HG02981 (cell line): ENCODE results near the gene MSL3B.

Experiments used
- ATAC-seq: cut with Tn5 transposase; IDR thresholded peaks from one replicate; pipeline ENCODE4 v1.9.1; 2021; ENCODE audit warnings: mild to moderate bottlenecking, moderate library complexity; ENCODE audit not compliant: unreplicated experiment

MSL3B gene

DNA sequence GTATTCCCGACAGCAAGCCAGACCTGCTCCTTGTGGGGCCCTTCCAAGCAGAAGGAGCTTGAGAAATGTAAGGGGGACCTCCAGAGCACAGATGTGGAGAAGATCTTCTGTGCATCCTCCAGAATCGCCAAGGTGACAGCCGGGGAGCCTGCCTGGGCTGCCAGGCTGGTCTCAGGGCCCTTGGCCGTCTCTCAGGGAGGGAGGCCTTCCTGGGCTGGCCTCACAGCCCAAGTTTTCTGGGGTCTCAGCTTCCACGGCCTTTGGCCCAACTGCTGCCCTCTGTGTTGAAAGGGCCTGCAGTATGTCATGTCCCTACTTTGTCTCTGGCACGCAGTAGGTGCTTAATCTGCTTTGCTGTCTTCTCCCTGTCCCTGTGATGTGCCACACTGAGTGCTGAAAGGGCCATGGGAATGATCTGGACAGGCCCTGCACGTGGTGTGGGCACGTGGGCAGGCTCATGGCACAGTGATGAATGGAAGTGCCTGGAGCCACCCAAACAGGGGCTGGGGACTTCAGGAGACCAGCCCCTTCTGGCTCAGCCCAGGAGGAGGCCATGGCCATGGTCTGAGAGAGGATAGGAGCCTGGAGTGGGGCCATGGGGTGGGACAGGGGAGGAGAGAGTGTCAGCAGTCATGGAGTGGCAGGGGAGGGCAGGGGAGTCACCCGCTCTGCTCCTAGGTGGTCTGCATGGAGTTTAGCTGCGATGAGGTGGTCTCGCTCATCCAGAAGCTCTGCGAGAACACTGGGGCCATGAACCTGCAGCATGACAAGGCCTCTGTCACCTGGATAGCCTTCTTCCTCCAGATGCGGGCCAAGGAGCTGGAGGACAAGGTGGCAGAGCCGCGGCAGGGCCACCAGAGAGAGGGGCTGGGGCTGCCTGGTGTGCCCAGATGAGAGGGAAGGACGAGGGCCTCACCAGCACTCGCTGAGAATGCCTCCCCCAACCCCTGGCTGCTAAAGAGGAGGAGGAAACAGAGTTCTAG is 49.3 kb downstream of the MSL3B start:
- no peak for ATAC-seq

DNA sequence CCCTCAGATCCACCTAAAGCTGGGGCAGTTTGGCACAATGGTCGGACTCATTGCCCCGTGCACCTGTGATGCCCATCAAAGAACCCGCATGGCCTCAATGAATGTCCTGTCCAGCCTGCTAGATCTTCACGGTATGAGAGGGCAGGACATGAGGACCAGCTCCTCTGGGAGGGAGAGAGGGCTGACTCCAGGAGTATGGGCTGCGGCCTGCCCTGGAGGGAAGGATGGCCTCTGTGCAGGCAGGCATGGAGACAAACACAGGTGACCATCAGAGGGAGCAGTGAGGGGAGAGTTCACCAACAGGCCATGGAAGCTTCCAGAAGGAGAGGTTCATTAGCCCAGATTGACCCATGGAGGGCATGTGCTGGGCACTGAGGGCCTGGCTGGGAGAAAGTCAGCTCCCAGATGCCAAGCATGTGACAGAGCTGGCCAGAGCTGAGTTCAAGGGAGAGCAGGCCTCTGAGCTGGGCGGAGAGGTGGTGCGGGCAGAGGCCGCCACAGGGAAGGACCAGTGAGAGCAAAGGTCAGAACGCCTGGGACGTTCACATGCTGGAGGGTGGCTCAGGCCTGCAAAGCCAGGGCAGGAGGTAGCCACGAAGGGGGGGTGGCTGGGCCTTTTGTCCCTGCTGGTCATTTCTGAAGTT is 50.1 kb downstream of the MSL3B start:
- no peak for ATAC-seq

DNA sequence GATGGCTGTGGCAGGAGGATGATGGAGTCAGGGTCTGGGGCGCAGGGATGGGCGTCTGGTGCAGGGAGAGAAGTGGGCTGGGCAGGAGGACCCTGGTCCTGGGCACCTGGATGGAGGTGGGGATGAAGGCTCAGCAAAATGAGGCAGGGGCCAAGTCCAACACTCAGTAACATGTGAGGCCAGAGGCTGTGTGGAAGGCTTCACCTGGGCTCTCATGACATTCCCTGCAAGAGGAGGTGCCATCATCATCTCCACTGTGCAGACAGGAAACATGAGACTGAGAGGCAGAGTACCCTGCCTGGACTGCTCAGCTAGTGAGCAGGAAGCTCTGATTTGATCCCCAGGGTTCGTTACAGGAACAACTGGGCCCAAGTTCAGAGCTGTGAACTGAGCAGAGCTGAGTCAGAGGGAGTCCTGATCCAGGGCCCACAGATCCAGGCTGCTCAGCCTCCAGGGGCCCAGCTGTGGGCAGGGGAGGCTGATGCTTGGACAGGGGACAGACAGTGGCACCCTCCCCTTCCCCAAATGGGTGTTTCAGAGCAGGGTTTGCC is 50.8 kb downstream of the MSL3B start:
- no peak for ATAC-seq

DNA sequence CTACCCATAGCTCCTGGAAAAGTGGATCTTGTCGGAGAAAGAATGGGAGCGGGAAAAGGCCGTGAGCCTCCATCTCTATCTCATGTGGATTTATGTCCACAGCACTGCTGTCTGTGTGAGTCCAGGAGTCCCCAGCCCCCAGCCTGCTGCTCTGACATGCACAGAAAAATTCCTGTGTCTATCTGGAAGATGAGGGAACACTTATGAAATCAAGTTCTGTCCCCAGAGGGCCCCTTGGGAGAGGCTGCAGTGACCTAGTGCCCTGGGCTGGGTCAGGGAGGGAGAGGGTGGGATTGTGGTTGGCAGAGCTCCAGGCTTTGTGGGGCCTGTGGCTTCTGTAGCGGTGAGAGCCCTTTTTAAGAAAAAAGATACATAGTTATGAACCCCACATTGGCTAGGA is 51.4 kb downstream of the MSL3B start:
- no peak for ATAC-seq

DNA sequence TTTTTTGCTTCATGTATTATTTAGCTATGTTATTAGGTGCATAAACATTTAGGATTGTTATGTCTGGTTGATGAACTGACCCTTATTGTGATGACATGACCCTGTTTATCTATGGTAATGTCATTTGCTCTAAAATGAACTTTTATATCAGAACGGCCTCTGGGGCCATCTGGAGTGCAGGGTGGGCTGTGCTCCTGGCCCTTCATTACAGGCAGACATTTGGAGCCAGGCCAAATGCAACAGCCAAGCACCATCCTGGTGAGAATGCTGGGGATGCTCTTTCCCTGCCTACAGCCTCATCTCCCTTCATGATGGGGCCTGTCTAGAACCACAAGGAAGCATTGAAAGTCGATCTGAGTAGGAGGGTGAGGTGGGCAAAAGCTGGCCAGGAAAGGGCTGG is 51.9 kb downstream of the MSL3B start:
- no peak for ATAC-seq

DNA sequence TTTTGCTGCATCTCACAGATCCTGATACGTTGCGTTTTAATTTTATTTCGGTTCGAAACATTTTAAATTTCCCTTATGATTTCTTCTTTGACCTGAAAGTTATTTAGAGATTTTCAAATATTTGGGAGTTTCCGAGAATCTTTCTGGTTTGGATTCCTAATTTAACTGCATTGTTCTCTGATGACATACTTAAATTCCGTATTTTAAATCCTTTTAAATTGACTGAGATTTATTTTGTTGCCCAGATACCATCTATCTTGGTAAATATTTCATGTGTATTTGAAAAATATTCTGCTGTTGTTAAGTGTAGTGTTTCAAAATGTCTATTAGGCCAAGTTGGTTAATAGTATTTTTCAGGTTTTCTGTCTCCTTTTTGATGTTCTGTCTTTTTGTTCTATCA is 52.3 kb downstream of the MSL3B start:
- ATAC-seq, result no peak
